Endometrial microvascular endothelial cells (primary cell): Measurements from ENCODE around the gene NUP50. TPM values are rescaled to one million over a fixed set of nuclear protein-coding genes. Genes with fewer than 3 reads are reported as not detected.

Experiments
- in situ Hi-C: cut with HindIII; loops from 2 replicates; pipeline ENCODE4 v1.10.0; 2017; ENCODE audit warnings: low sequenced_read_pairs, low pct_unique_long_range_greater_than_20kb; ENCODE audit errors: inconsistent ontology term
- total RNA-seq: library from RNA; depleted of rRNA; stranded (reverse); fragments of >200 nt; gene quantifications from one replicate; pipeline ENCODE4 v1.2.3, GENCODE V29; 2015; ENCODE audit errors: inconsistent ontology term

Gene NUP50
- total RNA-seq, 1 donor from 2014 or later = 107 TPM

DNA sequence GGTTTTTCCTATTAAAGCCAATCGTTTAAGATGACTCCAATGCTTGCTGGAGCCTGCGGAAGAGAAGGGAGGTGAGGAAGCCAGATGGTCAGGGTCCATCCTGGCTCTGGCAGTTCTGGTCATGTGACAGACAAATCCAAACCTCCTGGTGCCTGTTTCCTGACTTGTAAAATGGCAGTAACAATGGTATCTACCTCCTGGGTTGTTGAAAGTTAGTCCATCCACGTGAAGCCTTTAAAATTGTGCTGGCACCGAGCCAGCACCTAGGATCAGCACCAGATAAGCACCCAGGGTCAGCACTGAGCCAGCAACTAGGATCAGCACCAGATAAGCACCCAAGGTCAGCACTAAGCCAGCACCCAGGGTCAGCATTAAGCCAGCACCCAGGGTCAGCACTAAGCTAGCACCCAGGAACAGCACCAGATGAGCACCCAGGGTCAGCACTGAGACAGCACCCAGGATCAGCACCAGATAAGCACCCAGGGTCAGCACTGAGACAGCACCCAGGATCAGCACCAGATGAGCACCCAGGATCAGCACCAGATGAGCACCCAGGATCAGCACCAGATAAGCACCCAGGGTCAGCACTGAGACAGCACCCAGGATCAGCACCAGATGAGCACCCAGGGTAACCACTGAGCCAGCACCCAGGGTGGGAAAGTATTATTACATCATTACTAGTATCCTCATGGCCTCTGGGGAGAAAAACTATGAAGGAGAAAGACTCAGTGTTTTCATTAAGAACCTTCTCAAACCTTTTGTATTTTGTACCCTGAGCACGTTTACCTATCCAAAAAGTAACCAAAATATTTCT is 59.8 kb downstream of the NUP50 start:
- in situ Hi-C loops = no loop called here

DNA sequence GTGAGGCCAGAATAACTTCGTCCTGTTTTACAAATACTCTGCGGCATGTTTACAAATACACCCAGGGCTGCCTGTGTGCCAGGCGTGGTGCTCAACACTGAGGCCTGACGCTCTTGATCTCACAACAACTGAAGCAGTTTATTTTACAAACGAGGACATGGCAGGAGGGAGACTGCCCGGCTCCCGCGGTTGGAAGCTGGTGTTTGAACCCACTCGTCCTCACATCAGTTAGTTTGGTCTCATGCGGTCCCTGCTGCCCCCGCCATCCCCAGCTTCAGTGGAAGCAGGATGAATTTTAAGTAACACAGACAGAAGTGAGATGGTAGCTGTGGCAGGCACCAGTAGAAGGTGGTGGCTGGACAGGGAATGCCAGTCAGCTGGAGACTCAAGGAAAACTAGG is 60.6 kb downstream of the NUP50 start:
- in situ Hi-C loops = no loop called here

DNA sequence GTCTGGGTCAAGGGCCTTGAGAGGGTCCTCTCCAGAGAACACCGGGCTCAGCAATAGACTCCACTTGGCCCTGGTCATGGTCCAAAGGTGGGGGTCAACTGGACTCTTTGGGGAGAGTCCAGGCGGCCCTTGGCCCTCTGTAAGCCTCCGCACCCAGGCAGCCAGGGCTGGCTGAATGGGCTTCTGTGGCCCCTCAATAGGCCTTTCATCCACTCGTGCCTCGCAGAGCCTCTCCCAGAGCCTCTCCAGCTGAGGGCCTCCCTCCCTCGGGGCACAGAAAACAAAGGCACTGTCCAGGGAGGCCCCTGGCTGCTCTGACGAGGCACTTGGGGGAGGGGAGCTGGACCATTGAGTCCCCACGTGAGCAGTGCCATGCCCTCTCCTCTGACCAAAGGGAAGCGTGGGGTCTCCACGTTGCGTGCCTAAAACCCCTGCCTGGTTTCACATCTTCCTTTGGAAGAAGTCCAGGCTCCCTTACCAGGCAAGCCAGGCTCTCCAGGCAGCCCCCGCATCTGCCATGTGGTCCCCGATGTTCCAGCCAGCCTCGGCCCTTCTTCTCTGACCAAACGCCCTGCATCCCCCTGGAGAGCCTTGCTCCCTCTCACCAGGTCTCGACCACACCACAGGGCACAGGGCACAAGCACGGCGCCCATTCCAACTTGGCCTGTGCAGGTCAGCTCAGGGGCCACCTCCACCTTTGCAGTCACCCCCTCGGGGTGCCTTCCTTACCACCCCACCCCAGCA is 61.4 kb downstream of the NUP50 start:
- in situ Hi-C loops = no loop called here

DNA sequence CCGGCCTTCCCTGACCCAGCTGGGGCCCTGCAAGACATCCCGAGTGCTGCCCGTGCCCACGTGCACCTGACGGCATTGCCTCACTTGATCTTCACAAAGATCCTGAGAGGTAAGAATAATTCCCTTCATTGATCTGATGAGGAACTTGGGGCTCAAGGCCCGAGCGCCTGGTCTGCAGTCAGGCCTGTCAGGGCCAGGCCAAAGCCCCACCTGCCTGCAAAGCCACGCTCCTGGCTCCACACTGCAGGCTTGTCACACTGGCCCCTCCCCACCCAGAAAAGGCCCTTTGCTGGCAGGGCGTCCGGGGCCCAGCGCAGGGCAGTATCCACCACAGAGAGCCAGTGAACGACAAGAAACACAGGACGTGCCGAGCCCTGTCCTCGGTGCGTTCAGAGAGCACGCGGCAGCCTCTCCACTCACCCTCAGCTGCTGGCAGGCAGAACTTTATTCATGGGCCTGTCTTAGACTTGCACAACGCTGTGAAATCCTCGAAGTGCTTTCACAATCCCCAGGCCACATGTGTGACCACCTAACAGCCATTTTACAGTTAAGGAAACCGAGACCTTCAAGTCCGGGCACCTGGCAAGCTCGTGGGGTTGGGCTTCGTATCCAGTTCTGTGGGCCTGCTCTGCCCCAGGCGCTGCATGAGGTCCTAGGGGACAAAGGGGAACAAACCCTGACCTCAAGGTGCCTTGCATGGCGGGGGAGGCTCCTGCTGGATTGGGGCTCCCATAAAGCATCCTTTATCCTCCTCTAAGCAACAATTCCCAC is 62.2 kb downstream of the NUP50 start:
- in situ Hi-C loops = no loop called here

GRCh38 chr22:45226503-45227186 is 62.9 kb downstream of the NUP50 start:
- in situ Hi-C loops = no loop called here

GRCh38 chr22:45227645-45228400 is 64.1 kb downstream of the NUP50 start:
- in situ Hi-C loops = no loop called here

DNA sequence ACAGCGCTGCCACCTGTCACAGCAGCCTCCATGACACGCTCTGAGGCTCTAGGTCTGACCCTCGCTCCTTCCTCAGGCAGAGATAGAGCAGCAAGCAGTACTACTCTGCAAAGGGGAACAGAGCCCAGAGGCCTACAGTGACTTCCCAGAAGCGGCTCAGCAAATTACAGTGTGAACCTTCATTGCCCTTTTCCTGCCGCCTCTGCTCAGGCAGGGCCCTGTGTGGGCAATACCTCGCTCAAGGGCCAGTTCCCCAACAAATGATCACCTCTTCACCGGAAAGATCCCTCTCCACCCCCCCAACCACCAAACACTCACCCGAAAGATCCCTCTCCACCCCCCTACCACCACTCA is 64.7 kb downstream of the NUP50 start:
- in situ Hi-C loops = no loop called here

DNA sequence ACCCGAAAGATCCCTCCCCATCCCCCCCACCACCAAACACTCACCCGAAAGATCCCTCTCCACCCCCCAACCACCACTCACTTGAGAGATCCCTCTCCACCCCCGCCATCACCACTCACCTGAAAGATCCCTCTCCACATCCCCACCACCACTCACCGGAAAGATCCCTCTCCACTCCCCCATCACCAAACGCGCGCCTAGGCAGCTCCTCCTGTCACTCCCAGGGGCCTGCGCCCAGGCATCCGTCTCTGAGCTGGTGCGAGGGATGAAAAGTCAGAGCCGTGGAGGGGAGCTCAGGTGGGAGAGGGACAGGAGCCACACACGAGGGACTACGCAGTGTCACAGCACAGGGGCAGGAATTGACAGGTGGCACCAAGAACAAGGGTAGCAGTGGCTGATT is 65.5 kb downstream of the NUP50 start:
- in situ Hi-C loops = no loop called here

GRCh38 chr22:45230026-45230721 is 66.4 kb downstream of the NUP50 start:
- in situ Hi-C loops = no loop called here

GRCh38 chr22:45231293-45231692 is 67.6 kb downstream of the NUP50 start:
- in situ Hi-C loops = no loop called here

DNA sequence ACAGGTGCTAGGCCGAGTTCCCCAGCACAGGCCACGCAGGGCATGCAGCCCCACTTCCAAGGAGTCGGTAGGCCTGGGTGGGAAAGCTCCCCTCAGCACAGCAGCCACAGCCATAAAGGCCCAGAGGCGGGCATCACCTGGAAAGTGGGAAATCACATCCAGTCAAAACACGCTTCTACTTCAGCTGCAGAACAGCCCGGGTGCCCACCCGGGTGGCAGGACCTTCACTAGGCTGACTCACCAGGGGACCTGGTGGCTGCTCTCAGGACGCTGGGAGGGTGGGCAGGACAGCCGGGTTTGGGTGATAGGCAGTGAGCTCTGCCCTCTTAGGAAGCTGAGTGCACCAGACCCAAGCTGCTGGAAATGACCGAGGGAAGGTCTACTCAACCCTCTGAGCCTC is 69.7 kb downstream of the NUP50 start:
- in situ Hi-C loops = no loop called here

GRCh38 chr22:45233827-45234226 is 70.1 kb downstream of the NUP50 start:
- in situ Hi-C loops = no loop called here

DNA sequence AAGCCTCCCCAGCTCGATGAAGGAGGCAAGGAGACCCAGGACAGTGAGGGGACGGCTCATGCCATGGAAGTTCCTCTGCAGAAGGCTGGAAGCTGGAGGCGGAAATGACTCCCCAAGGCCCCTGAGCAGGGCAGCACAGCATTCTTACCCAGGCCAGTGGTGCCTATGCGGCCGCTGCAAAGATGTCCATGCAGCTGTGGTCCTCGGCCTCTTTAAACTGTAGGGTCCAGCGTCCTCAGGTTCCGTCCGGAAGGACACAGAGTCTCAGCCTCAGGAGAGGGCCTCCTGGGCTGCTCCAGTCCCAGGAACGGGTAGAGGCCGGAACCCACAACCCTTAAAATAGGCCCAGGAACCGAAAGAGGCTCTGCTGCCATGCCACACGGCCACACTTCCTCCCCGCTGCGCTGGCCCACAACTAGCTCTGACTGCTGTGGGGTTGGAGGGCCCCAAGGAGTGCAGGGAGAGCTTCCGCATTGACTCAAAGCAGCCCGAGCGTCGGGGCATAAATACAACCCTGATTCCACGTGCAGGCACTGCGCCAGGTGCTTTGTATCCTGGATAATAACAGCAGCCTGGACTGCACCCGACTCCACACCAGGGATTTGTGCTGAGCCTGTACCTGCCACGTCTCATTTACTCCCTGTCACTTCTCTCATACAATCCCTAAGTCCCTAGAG is 71.5 kb downstream of the NUP50 start:
- in situ Hi-C loops = no loop called here

DNA sequence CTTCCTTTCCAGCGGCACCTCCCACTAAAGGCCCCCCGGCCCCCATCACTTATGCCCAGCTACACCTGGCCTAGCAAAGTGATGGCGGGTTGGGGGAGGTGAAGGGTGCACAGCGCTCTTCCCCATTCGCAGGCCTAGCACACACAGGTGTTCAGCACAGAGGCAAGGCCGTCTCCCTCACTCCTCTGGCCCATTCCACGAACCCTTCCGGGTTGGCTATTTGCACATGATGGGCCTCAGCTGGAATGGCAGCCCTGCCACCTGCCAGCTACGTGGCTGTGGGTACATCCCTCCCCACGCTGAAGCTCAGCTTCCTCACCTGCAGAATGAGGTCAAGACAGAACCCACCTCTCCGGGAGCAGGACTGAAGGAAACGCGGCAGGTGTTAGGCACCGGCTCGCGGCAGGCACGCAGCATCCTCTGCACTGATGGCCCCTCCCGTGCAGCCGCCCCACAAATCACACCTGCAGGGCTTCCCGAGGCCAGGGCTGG is 72.2 kb downstream of the NUP50 start:
- in situ Hi-C loops = no loop called here

- in situ Hi-C loops = no loop called here
Measured at GRCh38 chr22:45237065-45237990, 73.6 kb downstream of the NUP50 start.
